HG03439 (cell line): ENCODE data around the gene OR51B4.
"Not testable (repeated sequence)": the region's sequence is repeated elsewhere in the genome, so short reads cannot be mapped to it uniquely, and the experiment has no call there.

Source experiments
- ATAC-seq: cut with Tn5 transposase; IDR thresholded peaks from one replicate; pipeline ENCODE4 v1.9.1; 2021; ENCODE audit warnings: mild to moderate bottlenecking, moderate library complexity; ENCODE audit not compliant: unreplicated experiment

The OR51B4 gene

GRCh38 chr11:5301846-5302245 is at the start of gene OR51B4:
Gene OR51B4, minus strand, starts transcription at chr11:5301946. Its CDS starts 0 bp downstream, at chr11:5301946.
- no peak for ATAC-seq

- no peak for ATAC-seq
Measured at GRCh38 chr11:5351208-5351607, 49.5 kb upstream of the OR51B4 start, which contains the start of gene OR51B6. Gene OR51B6, plus strand, starts transcription at chr11:5351508. Its CDS starts 0 bp downstream, at chr11:5351508.

- ATAC-seq: no peak
Measured at GRCh38 chr11:5349550-5349949, 47.8 kb upstream of the OR51B4 start.

- no peak for ATAC-seq
Measured at GRCh38 chr11:5348551-5349194, 46.9 kb upstream of the OR51B4 start.

GRCh38 chr11:5345831-5346230 is 44.1 kb upstream of the OR51B4 start:
- no peak for ATAC-seq

GRCh38 chr11:5343474-5344335 is 42.0 kb upstream of the OR51B4 start, which contains the start of gene OR51B5:
Gene OR51B5, minus strand, starts transcription at chr11:5343524. Its CDS starts 0 bp downstream, at chr11:5343524.
- ATAC-seq: no peak

GRCh38 chr11:5339771-5340322 is 38.1 kb upstream of the OR51B4 start:
- peak; percentile 55 for ATAC-seq

GRCh38 chr11:5337253-5337652 is 35.5 kb upstream of the OR51B4 start:
- ATAC-seq: not testable (repeated sequence)

GRCh38 chr11:5336331-5336730 is 34.6 kb upstream of the OR51B4 start:
- ATAC-seq: no peak

- no peak for ATAC-seq
Measured at GRCh38 chr11:5335170-5335569, 33.4 kb upstream of the OR51B4 start.

- no peak for ATAC-seq
Measured at GRCh38 chr11:5324197-5324596, 22.5 kb upstream of the OR51B4 start, which contains the start of gene OR51B2. Gene OR51B2, minus strand, starts transcription at chr11:5324297. Its CDS starts 0 bp downstream, at chr11:5324297.

GRCh38 chr11:5317292-5317691 is 15.5 kb upstream of the OR51B4 start:
- no peak for ATAC-seq

GRCh38 chr11:5313326-5314023 is 11.7 kb upstream of the OR51B4 start:
- ATAC-seq: not testable (repeated sequence)

GRCh38 chr11:5310423-5310822 is 8.7 kb upstream of the OR51B4 start:
- ATAC-seq: no peak

- no peak for ATAC-seq
Measured at GRCh38 chr11:5307256-5308019, 5.7 kb upstream of the OR51B4 start.

- no peak for ATAC-seq
Measured at GRCh38 chr11:5304046-5304445, 2.3 kb upstream of the OR51B4 start.

- no peak for ATAC-seq
Measured at GRCh38 chr11:5303626-5304025, 1.9 kb upstream of the OR51B4 start.

- ATAC-seq: no peak
Measured at GRCh38 chr11:5300251-5300650, 1.5 kb downstream of the OR51B4 start.

GRCh38 chr11:5298451-5298850 is 3.3 kb downstream of the OR51B4 start:
- ATAC-seq: no peak

GRCh38 chr11:5297721-5298323 is 3.9 kb downstream of the OR51B4 start:
- no peak for ATAC-seq
